H9 (cell line): ENCODE measurements around the gene CCDC187. TPM values are rescaled to one million over a fixed set of nuclear protein-coding genes. Genes with fewer than 3 reads are reported as not detected.

Experiments
- DNase-seq: peaks from one replicate; pipeline ENCODE4 v3.0.0-alpha.2; 2017
- H2AFZ ChIP-seq: one replicate; pipeline ENCODE4 v1.6.1; 2013; ENCODE audit warnings: mild to moderate bottlenecking, low read length, control low read depth, moderate library complexity
- H2AK5ac ChIP-seq: 2 replicates; pipeline ENCODE4 v1.6.1; 2013; ENCODE audit warnings: low read length, control low read depth, mixed read lengths; ENCODE audit not compliant: insufficient read length
- H2BK120ac ChIP-seq: one replicate; pipeline ENCODE4 v1.6.1; 2013; ENCODE audit warnings: low read depth, mild to moderate bottlenecking, low read length, control low read depth, inconsistent platforms; ENCODE audit not compliant: poor library complexity, severe bottlenecking
- H2BK12ac ChIP-seq: 2 replicates; pipeline ENCODE4 v1.6.1; 2013; ENCODE audit warnings: low read length, control low read depth, mixed read lengths, low read depth; ENCODE audit not compliant: insufficient read length
- H2BK15ac ChIP-seq: 2 replicates; pipeline ENCODE4 v1.6.1; 2013; ENCODE audit warnings: low read depth, low read length, control low read depth
- H2BK20ac ChIP-seq: one replicate; pipeline ENCODE4 v1.6.1; 2013; ENCODE audit warnings: low read depth, mild to moderate bottlenecking, low read length, control low read depth, inconsistent platforms; ENCODE audit not compliant: poor library complexity, severe bottlenecking
- H2BK5ac ChIP-seq: 2 replicates; pipeline ENCODE4 v1.6.1; 2013; ENCODE audit warnings: low read length, control low read depth, mixed read lengths; ENCODE audit not compliant: insufficient read length
- H3K14ac ChIP-seq: 2 replicates; pipeline ENCODE4 v1.6.1; 2013; ENCODE audit warnings: low read length, control low read depth; ENCODE audit not compliant: insufficient read depth
- H3K18ac ChIP-seq: 2 replicates; pipeline ENCODE4 v1.6.1; 2013; ENCODE audit warnings: low read depth, mild to moderate bottlenecking, mixed read lengths, low read length, control low read depth; ENCODE audit not compliant: insufficient read length
- H3K23ac ChIP-seq: 2 replicates; pipeline ENCODE4 v1.6.1; 2013; ENCODE audit warnings: low read length, control low read depth, mixed read lengths, low read depth; ENCODE audit not compliant: insufficient read length
- H3K23me2 ChIP-seq: 2 replicates; pipeline ENCODE4 v1.6.1; 2013; ENCODE audit warnings: low read depth, mild to moderate bottlenecking, mixed read lengths, low read length, control low read depth; ENCODE audit not compliant: insufficient read length, poor library complexity, severe bottlenecking
- H3K27ac ChIP-seq: 2 replicates; pipeline ENCODE4 v1.5.1; 2013; ENCODE audit warnings: low read length, control low read depth, mixed read lengths, low read depth; ENCODE audit not compliant: insufficient read length
- H3K27me3 ChIP-seq: 2 replicates; pipeline ENCODE4 v1.6.1; 2013; ENCODE audit warnings: low read length, control low read depth, inconsistent platforms; ENCODE audit not compliant: insufficient read depth
- H3K4ac ChIP-seq: 2 replicates; pipeline ENCODE4 v1.6.1; 2013; ENCODE audit warnings: low read depth, mild to moderate bottlenecking, control low read depth, inconsistent platforms, low read length, moderate library complexity
- H3K4me1 ChIP-seq: 2 replicates; pipeline ENCODE4 v1.6.1; 2013; ENCODE audit warnings: low read length, control low read depth, inconsistent platforms; ENCODE audit not compliant: insufficient read depth
- H3K4me2 ChIP-seq: 2 replicates; pipeline ENCODE4 v1.6.1; 2013; ENCODE audit warnings: low read length, control low read depth, mixed read lengths; ENCODE audit not compliant: insufficient read length, insufficient read depth
- H3K56ac ChIP-seq: 2 replicates; pipeline ENCODE4 v1.6.1; 2013; ENCODE audit warnings: low read depth, mild to moderate bottlenecking, mixed read lengths, low read length, control low read depth; ENCODE audit not compliant: insufficient read length
- H3K79me1 ChIP-seq: 2 replicates; pipeline ENCODE4 v1.6.1; 2013; ENCODE audit warnings: low read depth, mild to moderate bottlenecking, moderate library complexity, low read length, control low read depth, inconsistent platforms; ENCODE audit not compliant: insufficient read depth, poor library complexity, severe bottlenecking
- H3K79me2 ChIP-seq: 2 replicates; pipeline ENCODE4 v1.6.1; 2013; ENCODE audit warnings: low read length, control low read depth, inconsistent platforms; ENCODE audit not compliant: insufficient read depth
- H3K9ac ChIP-seq: 2 replicates; pipeline ENCODE4 v1.6.1; 2013; ENCODE audit warnings: low read length, control low read depth, mixed read lengths; ENCODE audit not compliant: insufficient read length; ENCODE audit errors: extremely low read depth
- H3K9me3 ChIP-seq: one replicate; pipeline ENCODE4 v1.6.1; 2013; ENCODE audit warnings: low read depth, low read length, inconsistent platforms; ENCODE audit not compliant: control insufficient read depth
- H3T11ph ChIP-seq: one replicate; pipeline ENCODE4 v1.6.1; 2013; ENCODE audit warnings: mild to moderate bottlenecking, low read length, control low read depth, inconsistent platforms
- H4K20me1 ChIP-seq: one replicate; pipeline ENCODE4 v1.6.1; 2013; ENCODE audit not compliant: control insufficient read depth, insufficient read length, insufficient read depth
- H4K5ac ChIP-seq: 2 replicates; pipeline ENCODE4 v1.6.1; 2013; ENCODE audit warnings: low read depth, mild to moderate bottlenecking, mixed read lengths, low read length, control low read depth; ENCODE audit not compliant: insufficient read length
- H4K8ac ChIP-seq: replicated peaks from 2 replicates; pipeline ENCODE4 v1.6.1; 2013; ENCODE audit warnings: low read length, control low read depth, mixed read lengths, low read depth; ENCODE audit not compliant: insufficient read length
- H4K91ac ChIP-seq: 2 replicates; pipeline ENCODE4 v1.6.1; 2013; ENCODE audit warnings: low read depth, mild to moderate bottlenecking, moderate library complexity, mixed read lengths, low read length, control low read depth; ENCODE audit not compliant: insufficient read length
- H3K27ac Mint-ChIP-seq, 3 experiments: 2 replicates in 2 of 3; 3 replicates in 1 of 3; pipeline ENCODE4 v1.8.0; 2020 to 2021; ENCODE audit warnings: mixed read lengths in 3 of 3, mild to moderate bottlenecking in 1 of 3, moderate library complexity in 1 of 3
- H3K27me3 Mint-ChIP-seq: 2 replicates; pipeline ENCODE4 v1.8.0; 2021; ENCODE audit warnings: low read depth, mild to moderate bottlenecking, moderate library complexity, mixed read lengths
- H3K36me3 Mint-ChIP-seq, 3 experiments: 2 replicates in 2 of 3; 3 replicates in 1 of 3; pipeline ENCODE4 v1.8.0; 2020 to 2021; ENCODE audit warnings: low read depth in 3 of 3, mixed read lengths in 3 of 3; ENCODE audit not compliant: insufficient read depth in 1 of 3
- H3K4me1 Mint-ChIP-seq, 2 experiments: 2 replicates each; pipeline ENCODE4 v1.8.0; 2020; ENCODE audit warnings: mixed read lengths in 2 of 2
- H3K4me3 Mint-ChIP-seq, 2 experiments: 2 replicates in 1 of 2; 3 replicates in 1 of 2; pipeline ENCODE4 v1.8.0; 2020 to 2021; ENCODE audit warnings: mild to moderate bottlenecking in 2 of 2, mixed read lengths in 2 of 2, moderate library complexity in 1 of 2
- H3K9me3 Mint-ChIP-seq, 2 experiments: 2 replicates in 1 of 2; 3 replicates in 1 of 2; pipeline ENCODE4 v1.8.0; 2020; ENCODE audit warnings: mild to moderate bottlenecking in 2 of 2, mixed read lengths in 2 of 2, moderate library complexity in 1 of 2
- WGBS: extraction: QIAGEN DNeasy Blood & Tissue Kit; methylation state at CpG from one replicate; pipeline ENCODE4 v1.1.7; 2013; ENCODE audit warnings: missing lambda C conversion rate, low lambda C conversion rate, mixed read lengths; ENCODE audit not compliant: insufficient read length; ENCODE audit errors: extremely low coverage; 5-methylcytosine and 5-hydroxymethylcytosine counted together
- total RNA-seq: library from RNA; stranded (reverse); gene quantifications from 2 replicates; pipeline ENCODE4 v1.2.1, GENCODE V29; 2021
- TF ChIP-seq, protein P1 (sequence below): fragments of 200-600 bp; sonication (generic); conservative IDR thresholded peaks from 3 replicates; pipeline ENCODE4 v1.8.0; 2021; ENCODE audit warnings: antibody characterized with exemption, mild to moderate bottlenecking

The CCDC187 gene
- total RNA-seq, 1 experiment from 2014 or later, result 0.07 TPM

DNA sequence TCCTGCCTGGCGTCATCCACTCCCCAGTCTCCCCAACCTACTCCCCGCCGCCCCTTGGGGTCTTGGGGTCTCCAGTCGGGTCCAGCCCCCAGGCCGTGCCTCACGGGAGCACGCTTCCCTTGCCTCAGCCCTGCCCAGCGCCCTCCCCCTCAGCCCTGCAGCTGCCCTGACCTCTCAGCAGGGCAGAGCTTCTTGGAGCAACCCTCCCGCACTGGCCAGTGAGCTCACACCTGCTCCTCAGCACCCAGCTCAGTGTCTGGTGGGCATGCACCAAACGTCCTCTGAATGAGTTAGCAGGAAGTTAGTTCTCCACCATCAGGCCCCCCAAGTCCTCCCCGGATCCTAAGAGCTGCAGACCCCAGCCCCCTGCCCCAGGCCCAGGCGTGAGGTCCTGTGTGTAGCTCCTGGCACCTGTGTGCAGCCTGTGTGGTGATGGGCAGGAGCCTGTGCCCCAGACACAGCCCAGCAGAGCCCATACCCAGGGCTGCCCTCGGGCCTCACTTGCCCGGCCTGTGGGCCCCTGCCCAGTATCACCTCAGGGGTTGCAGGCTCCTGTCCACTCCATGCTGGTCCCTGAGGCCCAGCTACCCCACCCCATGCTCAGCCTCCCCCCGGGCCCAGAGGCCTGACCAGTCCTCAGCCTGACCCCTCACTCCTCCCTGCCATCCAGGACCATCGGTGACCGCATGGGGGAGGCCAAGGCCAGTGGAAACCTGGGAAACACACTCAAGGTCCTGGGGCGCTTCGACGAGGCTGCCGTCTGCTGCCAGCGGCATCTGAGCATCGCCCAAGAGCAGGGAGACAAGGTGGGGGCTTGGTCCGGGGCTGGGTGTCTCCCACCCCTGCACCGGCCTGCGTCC lies 31.6 kb upstream of the CCDC187 start:
- H2AK5ac ChIP-seq, result no peak overlapping the region
- no peaks in the 10 kb centered on the region for H3K9me3 Mint-ChIP-seq
- H3K79me1 ChIP-seq, result no peaks in the 10 kb centered on the region
- H3K56ac ChIP-seq, result no peak overlapping the region
- H3K9me3 ChIP-seq, result no peaks in the 10 kb centered on the region
- H3K23ac ChIP-seq, result no peak overlapping the region
- H3K27me3 Mint-ChIP-seq, result no peaks in the 10 kb centered on the region
- no peaks in the 10 kb centered on the region for H3K4me1 ChIP-seq
- H2BK20ac ChIP-seq, result no peak overlapping the region
- TF ChIP-seq, protein P1, sequence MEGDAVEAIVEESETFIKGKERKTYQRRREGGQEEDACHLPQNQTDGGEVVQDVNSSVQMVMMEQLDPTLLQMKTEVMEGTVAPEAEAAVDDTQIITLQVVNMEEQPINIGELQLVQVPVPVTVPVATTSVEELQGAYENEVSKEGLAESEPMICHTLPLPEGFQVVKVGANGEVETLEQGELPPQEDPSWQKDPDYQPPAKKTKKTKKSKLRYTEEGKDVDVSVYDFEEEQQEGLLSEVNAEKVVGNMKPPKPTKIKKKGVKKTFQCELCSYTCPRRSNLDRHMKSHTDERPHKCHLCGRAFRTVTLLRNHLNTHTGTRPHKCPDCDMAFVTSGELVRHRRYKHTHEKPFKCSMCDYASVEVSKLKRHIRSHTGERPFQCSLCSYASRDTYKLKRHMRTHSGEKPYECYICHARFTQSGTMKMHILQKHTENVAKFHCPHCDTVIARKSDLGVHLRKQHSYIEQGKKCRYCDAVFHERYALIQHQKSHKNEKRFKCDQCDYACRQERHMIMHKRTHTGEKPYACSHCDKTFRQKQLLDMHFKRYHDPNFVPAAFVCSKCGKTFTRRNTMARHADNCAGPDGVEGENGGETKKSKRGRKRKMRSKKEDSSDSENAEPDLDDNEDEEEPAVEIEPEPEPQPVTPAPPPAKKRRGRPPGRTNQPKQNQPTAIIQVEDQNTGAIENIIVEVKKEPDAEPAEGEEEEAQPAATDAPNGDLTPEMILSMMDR, result no peak
- H3K14ac ChIP-seq, result no peak overlapping the region
- H3K18ac ChIP-seq, result no peak overlapping the region
- H4K20me1 ChIP-seq, result no peaks in the 10 kb centered on the region
- H4K5ac ChIP-seq, result no peak overlapping the region
- no peak overlapping the region for H3K4me3 Mint-ChIP-seq
- no peak overlapping the region for H2AFZ ChIP-seq
- H3K27me3 ChIP-seq, result no peaks in the 10 kb centered on the region
- no CpG with 5 or more reads among the region's 26 CpGs for WGBS
- H3K9ac ChIP-seq, result no peak overlapping the region
- no peak overlapping the region for H2BK12ac ChIP-seq
- DNase-seq, result no peak
- H3T11ph ChIP-seq, result no peak overlapping the region
- no peak overlapping the region for H4K8ac ChIP-seq
- H3K4me2 ChIP-seq, result no peak overlapping the region
- H3K4me1 Mint-ChIP-seq, result peaks cover 2 to 9% of the 10 kb centered on the region in 2 experiments; a peak in 1 of 4 replicates
- peak overlapping the region in 1 of 3 experiments; percentile 32; a peak in 1 of 7 replicates for H3K27ac Mint-ChIP-seq
- H3K4ac ChIP-seq, result no peak overlapping the region
- no peak overlapping the region for H4K91ac ChIP-seq
- no peaks in the 10 kb centered on the region; a peak in 1 of 7 replicates for H3K36me3 Mint-ChIP-seq
- H3K23me2 ChIP-seq, result no peaks in the 10 kb centered on the region
- H3K79me2 ChIP-seq, result no peaks in the 10 kb centered on the region
- H3K27ac ChIP-seq, result no peak overlapping the region
- H2BK15ac ChIP-seq, result no peak overlapping the region
- no peak overlapping the region for H2BK5ac ChIP-seq
- no peak overlapping the region for H2BK120ac ChIP-seq
